IMR-90 (cell line): ENCODE results near the gene C5orf15. TPM values are rescaled to one million over a fixed set of nuclear protein-coding genes. Genes with fewer than 3 reads are reported as not detected.

Experiments
- ATAC-seq: fragments of 200-7000 bp; cut with Tn5 transposase; 2 replicates; pipeline ENCODE4 v1.9.1; 2020; ENCODE audit warnings: low read depth, mild to moderate bottlenecking, moderate library complexity
- BruUV-seq: library from RNA; stranded (reverse); fragments of 400-500 nt; replicated peaks from 2 replicates; lab custom pipeline; 2021; lab: Mats Ljungman, UMichigan
- CTCF ChIA-PET: fragments of 300-600 bp; formaldehyde crosslinking; extraction: SDS; loops from one replicate; lab custom pipeline; 2021; ENCODE audit warnings: antibody characterized with exemption; lab: Yijun Ruan, JAX
- POLR2A ChIA-PET: fragments of 300-600 bp; sonication (Branson Sonifier 250); formaldehyde crosslinking; loops from one replicate; lab custom pipeline; 2022; ENCODE audit warnings: antibody characterized with exemption; ENCODE audit not compliant: unreplicated experiment; lab: Charles Lee
- DNase-seq: peaks from one replicate; pipeline ENCODE4 v3.0.0; 2013
- H2AFZ ChIP-seq: replicated peaks from 2 replicates; pipeline ENCODE3; 2013; ENCODE audit warnings: low read length, mild to moderate bottlenecking; ENCODE audit not compliant: poor library complexity
- H2AK5ac ChIP-seq: 2 replicates; pipeline ENCODE4 v1.6.1; 2013; ENCODE audit warnings: low read depth, low read length, inconsistent platforms
- H2AK9ac ChIP-seq: replicated peaks from 2 replicates; pipeline ENCODE3; 2013; ENCODE audit warnings: mild to moderate bottlenecking, low read depth, low read length, moderate library complexity; ENCODE audit not compliant: poor library complexity
- H2BK120ac ChIP-seq: 2 replicates; pipeline ENCODE4 v1.6.1; 2013; ENCODE audit warnings: low read depth, low read length, inconsistent platforms
- H2BK15ac ChIP-seq: 3 replicates; pipeline ENCODE4 v1.6.1; 2013; ENCODE audit warnings: low read depth, low read length, inconsistent platforms
- H2BK20ac ChIP-seq: 2 replicates; pipeline ENCODE4 v1.6.1; 2013; ENCODE audit warnings: low read depth, mild to moderate bottlenecking, inconsistent platforms, low read length, moderate library complexity
- H2BK5ac ChIP-seq: 2 replicates; pipeline ENCODE4 v1.6.1; 2013; ENCODE audit warnings: mild to moderate bottlenecking, low read depth, low read length, inconsistent platforms; ENCODE audit not compliant: poor library complexity, severe bottlenecking
- H3K14ac ChIP-seq: replicated peaks from 2 replicates; pipeline ENCODE4 v1.6.1; 2013; ENCODE audit warnings: low read depth, low read length, inconsistent platforms
- H3K18ac ChIP-seq: 2 replicates; pipeline ENCODE4 v1.6.1; 2013; ENCODE audit warnings: low read depth, low read length, control low read depth
- H3K23ac ChIP-seq: 2 replicates; pipeline ENCODE4 v1.6.1; 2013; ENCODE audit warnings: low read depth, low read length, inconsistent platforms
- H3K27ac ChIP-seq: 2 replicates; pipeline ENCODE4 v1.5.1; 2013; ENCODE audit warnings: mild to moderate bottlenecking, control low read depth, low read length; ENCODE audit not compliant: insufficient read depth
- H3K27me3 ChIP-seq: 2 replicates; pipeline ENCODE4 v1.6.1; 2013; ENCODE audit warnings: low read length; ENCODE audit not compliant: control insufficient read depth, insufficient read depth
- H3K36me3 ChIP-seq: 2 replicates; pipeline ENCODE4 v1.6.1; 2013; ENCODE audit warnings: low read length, mixed read lengths; ENCODE audit not compliant: control insufficient read depth, insufficient read depth
- H3K4ac ChIP-seq: 2 replicates; pipeline ENCODE4 v1.6.1; 2013; ENCODE audit warnings: low read depth, low read length, inconsistent platforms
- H3K4me1 ChIP-seq: 2 replicates; pipeline ENCODE4 v1.6.1; 2013; ENCODE audit warnings: low read length, mixed read lengths; ENCODE audit not compliant: control insufficient read depth, insufficient read depth
- H3K4me2 ChIP-seq: 2 replicates; pipeline ENCODE4 v1.6.1; 2013; ENCODE audit warnings: low read depth, mild to moderate bottlenecking, control low read depth, low read length, moderate library complexity
- H3K4me3 ChIP-seq: 2 replicates; pipeline ENCODE4 v1.5.1; 2013; ENCODE audit warnings: low read depth, mild to moderate bottlenecking, control low read depth, low read length, moderate library complexity; ENCODE audit not compliant: insufficient read depth
- H3K56ac ChIP-seq: 2 replicates; pipeline ENCODE4 v1.6.1; 2013; ENCODE audit warnings: low read length, inconsistent platforms; ENCODE audit not compliant: insufficient read depth; ENCODE audit errors: extremely low read depth
- H3K79me1 ChIP-seq, 2 experiments: 2 replicates each; pipeline ENCODE4 v1.6.1; 2013; ENCODE audit warnings: low read length in 2 of 2, inconsistent platforms in 1 of 2, low read depth in 1 of 2
- H3K9ac ChIP-seq: 2 replicates; pipeline ENCODE4 v1.6.1; 2013; ENCODE audit warnings: low read depth, low read length, control low read depth
- H3K9me1 ChIP-seq: 2 replicates; pipeline ENCODE4 v1.6.1; 2013; ENCODE audit warnings: low read length, inconsistent platforms; ENCODE audit not compliant: insufficient read depth
- H3K9me3 ChIP-seq: 2 replicates; pipeline ENCODE4 v1.6.1; 2013; ENCODE audit warnings: low read length; ENCODE audit not compliant: control insufficient read depth, insufficient read depth
- H4K20me1 ChIP-seq: 2 replicates; pipeline ENCODE4 v1.6.1; 2013; ENCODE audit warnings: low read length, inconsistent platforms; ENCODE audit not compliant: insufficient read depth
- H4K5ac ChIP-seq: 2 replicates; pipeline ENCODE4 v1.6.1; 2013; ENCODE audit warnings: mild to moderate bottlenecking, low read depth, low read length, control low read depth
- H4K8ac ChIP-seq, 2 experiments: 2 replicates each; pipeline ENCODE4 v1.6.1; 2013; ENCODE audit warnings: low read depth in 2 of 2, low read length in 2 of 2, control low read depth in 1 of 2, inconsistent platforms in 1 of 2
- H4K91ac ChIP-seq: 2 replicates; pipeline ENCODE4 v1.6.1; 2013; ENCODE audit warnings: low read depth, low read length, inconsistent platforms; ENCODE audit not compliant: insufficient read depth
- MXI1 ChIP-seq: IDR thresholded peaks from 2 replicates; pipeline ENCODE4 v1.6.1; 2012; ENCODE audit warnings: low read depth, mild to moderate bottlenecking, low read length, moderate library complexity, borderline replicate concordance
- RAD21 ChIP-seq: IDR thresholded peaks from 2 replicates; pipeline ENCODE4 v1.6.1; 2012; ENCODE audit warnings: low read length, improper control_type of control experiment
- WGBS, 2 experiments: methylation state at CpG; one replicate each; pipeline versions ENCODE4 v1.1.5 to v1.1.7; 2013; ENCODE audit warnings: missing lambda C conversion rate in 2 of 2; ENCODE audit not compliant: insufficient read length in 1 of 2; ENCODE audit errors: extremely low coverage in 2 of 2; 5-methylcytosine and 5-hydroxymethylcytosine counted together
- dilution Hi-C: fragments of 300-500 bp; cut with HindIII; formaldehyde crosslinking; loops from one replicate; pipeline ENCODE4 v1.14.3; 2018; ENCODE audit warnings: low sequenced_read_pairs; ENCODE audit not compliant: unreplicated experiment
- in situ Hi-C: fragments of 300-500 bp; cut with MboI; formaldehyde crosslinking; loops from 3 replicates; pipeline ENCODE4 v1.14.3; 2019; ENCODE audit warnings: low sequenced_read_pairs, inconsistent platforms, mixed read lengths
- intact Hi-C: fragments of 100-400 bp; cut with micrococcal nuclease; formaldehyde crosslinking; loops from 2 replicates; pipeline ENCODE4 v1.10.0; 2022
- polyA plus RNA-seq, 3 experiments: library from polyadenylated mRNA; depleted of rRNA; stranded (reverse); fragments of >200 nt; gene quantifications; 2 replicates each; pipeline ENCODE4 v1.2.3, GENCODE V29; 2012; ENCODE audit warnings: low replicate concordance in 1 of 3
- total RNA-seq: library from RNA; depleted of rRNA; stranded (reverse); fragments of >200 nt; gene quantifications from 2 replicates; pipeline ENCODE4 v1.2.3, GENCODE V29; 2012

C5orf15 gene
- total and polyA plus RNA-seq, 2 of the 4 experiments (the other 2 are of a cell fraction), result 35.1 to 73.5 TPM

- Histone ChIP-seq H3K14ac (0 out of 2 replicates have a peak overlapping the region, but pooled peaks have one; percentile 40), H2BK20ac (peak overlapping the region; percentile 65), H3K36me3 (peaks cover 6% of the 10 kb centered on the region), H2BK120ac (peak overlapping the region; percentile 15; the same call in 1 of the 2 replicates), H3K27ac (peak overlapping the region; percentile 49; the same call in 1 of the 2 replicates), H3K56ac (no peak overlapping the region), H3K27me3 (no peaks in the 10 kb centered on the region), H4K20me1 (no peaks in the 10 kb centered on the region; the same call in 1 of the 2 replicates), H3K9me3 (no peaks in the 10 kb centered on the region), H3K4ac (peak overlapping the region; percentile 60), H3K4me3 (no peak overlapping the region), H3K4me1 (peaks cover 3% of the 10 kb centered on the region; the same call in 1 of the 2 replicates), H4K5ac (no peak overlapping the region), H2BK5ac (peak overlapping the region; percentile 27), H3K18ac (no peak overlapping the region; the same call in 1 of the 2 replicates), H2BK15ac (0 out of 3 replicates have a peak overlapping the region, but pooled peaks have one; percentile 13), H3K9me1 (peaks cover 10% of the 10 kb centered on the region; the same call in 1 of the 2 replicates), H3K4me2 (no peak overlapping the region; the same call in 1 of the 2 replicates), H4K8ac (peak overlapping the region in 1 of 2 experiments; percentile 39; a peak in 2 of 4 replicates), H3K9ac (no peak overlapping the region), H2AFZ (no peak overlapping the region), H3K79me1 (peaks cover 4 to 12% of the 10 kb centered on the region in 2 experiments; a peak in 3 of 4 replicates), H4K91ac (peak overlapping the region; percentile 10; the same call in 1 of the 2 replicates), H2AK5ac (peak overlapping the region; percentile 46; the same call in 1 of the 2 replicates), H2AK9ac (no peak overlapping the region), H3K23ac (no peak overlapping the region)
- 97% methylated on average over 5 of the region's 10 CpGs; no CpG with 5 or more reads in 1 of the 2 experiments for WGBS, 2 experiments
- TF ChIP-seq MXI1 (no peak), RAD21 (no peak)
- intact Hi-C loops (no loop called here), in situ Hi-C loops (no loop called here), dilution Hi-C loops (no loop called here)
- DNase-seq (no peak), ATAC-seq (no peak)
- no TSS peak for BruUV-seq
- ChIA-PET CTCF (no interaction called here), POLR2A (no interaction called here)
Observed at GRCh38 chr5:133953568-133954145, 14.8 kb downstream of the C5orf15 start.
